ENCODE measurements around the gene HIVEP3.

Gene HIVEP3

DNA sequence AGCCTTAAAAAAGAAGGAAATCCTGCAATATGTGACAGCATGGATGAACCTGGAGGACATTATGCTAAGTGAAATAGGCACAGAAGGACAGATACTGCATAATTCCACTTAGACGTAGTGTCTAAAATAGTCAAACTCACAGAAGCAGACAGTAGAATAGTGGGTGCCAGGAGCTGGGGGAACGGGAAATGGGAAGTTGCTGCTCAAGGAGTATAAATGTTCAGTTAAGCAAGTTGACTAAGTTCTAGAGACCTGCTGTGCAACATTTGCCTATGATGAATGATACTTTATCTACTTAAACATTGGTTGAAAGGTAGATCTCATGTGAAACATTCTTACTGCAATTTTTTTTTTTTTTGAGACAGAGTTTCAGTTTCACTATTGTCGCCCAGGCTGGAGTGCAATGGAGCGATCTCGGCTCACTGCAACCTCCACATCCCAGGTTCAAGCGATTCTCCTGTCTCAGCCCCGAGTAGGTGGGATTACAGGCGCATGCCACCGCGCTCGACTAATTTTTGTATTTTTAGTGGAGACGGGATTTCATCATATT lies 197.8 kb downstream of the HIVEP3 start:
- Histone ChIP-seq H3K36me3 (ENCODE audit: insufficient read depth, low read length) (no peaks in the 10 kb centered on the region), H3K9me3 (ENCODE audit: low read length) (no peaks in the 10 kb centered on the region), H3K4me1 (ENCODE audit: insufficient read depth, low read length) (no peaks in the 10 kb centered on the region)

GRCh38 chr1:41719590-41719989 lies 199.1 kb downstream of the HIVEP3 start:
- no peaks in the 10 kb centered on the region for H3K36me3 ChIP-seq (ENCODE audit: insufficient read depth, low read length)
- H3K9me3 ChIP-seq (ENCODE audit: low read length) = no peaks in the 10 kb centered on the region
- no peaks in the 10 kb centered on the region for H3K27me3 ChIP-seq (ENCODE audit: insufficient read depth, low read length)
- no peaks in the 10 kb centered on the region for H3K4me1 ChIP-seq (ENCODE audit: insufficient read depth, low read length)
- H2AFZ ChIP-seq (ENCODE audit: low read depth, low read length) = no peak overlapping the region
- H3K4me3 ChIP-seq (ENCODE audit: low read length) = no peak overlapping the region

More for the DNA sequence above, 197.8 kb downstream of the HIVEP3 start:
- Histone ChIP-seq H3K27me3 (ENCODE audit: insufficient read depth, low read length) (no peaks in the 10 kb centered on the region), H2AFZ (ENCODE audit: low read depth, low read length) (no peak overlapping the region), H3K4me3 (ENCODE audit: low read length) (no peak overlapping the region)

GRCh38 chr1:41719128-41719527 lies 199.6 kb downstream of the HIVEP3 start:
- Histone ChIP-seq H3K27me3 (ENCODE audit: insufficient read depth, low read length) (no peaks in the 10 kb centered on the region), H3K36me3 (ENCODE audit: insufficient read depth, low read length) (no peaks in the 10 kb centered on the region), H3K4me3 (ENCODE audit: low read length) (no peak overlapping the region), H2AFZ (ENCODE audit: low read depth, low read length) (no peak overlapping the region), H3K9me3 (ENCODE audit: low read length) (no peaks in the 10 kb centered on the region), H3K4me1 (ENCODE audit: insufficient read depth, low read length) (no peaks in the 10 kb centered on the region)

GRCh38 chr1:41718497-41718896 lies 200.2 kb downstream of the HIVEP3 start:
- H3K9me3 ChIP-seq (ENCODE audit: low read length) = no peaks in the 10 kb centered on the region
- no peak overlapping the region for H3K4me3 ChIP-seq (ENCODE audit: low read length)
- H3K36me3 ChIP-seq (ENCODE audit: insufficient read depth, low read length) = no peaks in the 10 kb centered on the region
- H2AFZ ChIP-seq (ENCODE audit: low read depth, low read length) = no peak overlapping the region
- peaks cover 4% of the 10 kb centered on the region for H3K4me1 ChIP-seq (ENCODE audit: insufficient read depth, low read length)
- H3K27me3 ChIP-seq (ENCODE audit: insufficient read depth, low read length) = no peaks in the 10 kb centered on the region

- Histone ChIP-seq H3K9me3 (ENCODE audit: low read length) (no peaks in the 10 kb centered on the region), H3K4me1 (ENCODE audit: insufficient read depth, low read length) (peaks cover 4% of the 10 kb centered on the region), H3K27me3 (ENCODE audit: insufficient read depth, low read length) (peaks cover 3% of the 10 kb centered on the region), H2AFZ (ENCODE audit: low read depth, low read length) (no peak overlapping the region), H3K4me3 (ENCODE audit: low read length) (no peak overlapping the region), H3K36me3 (ENCODE audit: insufficient read depth, low read length) (no peaks in the 10 kb centered on the region)
These were observed 202.3 kb downstream of the HIVEP3 start for GRCh38 chr1:41716188-41717130.

DNA sequence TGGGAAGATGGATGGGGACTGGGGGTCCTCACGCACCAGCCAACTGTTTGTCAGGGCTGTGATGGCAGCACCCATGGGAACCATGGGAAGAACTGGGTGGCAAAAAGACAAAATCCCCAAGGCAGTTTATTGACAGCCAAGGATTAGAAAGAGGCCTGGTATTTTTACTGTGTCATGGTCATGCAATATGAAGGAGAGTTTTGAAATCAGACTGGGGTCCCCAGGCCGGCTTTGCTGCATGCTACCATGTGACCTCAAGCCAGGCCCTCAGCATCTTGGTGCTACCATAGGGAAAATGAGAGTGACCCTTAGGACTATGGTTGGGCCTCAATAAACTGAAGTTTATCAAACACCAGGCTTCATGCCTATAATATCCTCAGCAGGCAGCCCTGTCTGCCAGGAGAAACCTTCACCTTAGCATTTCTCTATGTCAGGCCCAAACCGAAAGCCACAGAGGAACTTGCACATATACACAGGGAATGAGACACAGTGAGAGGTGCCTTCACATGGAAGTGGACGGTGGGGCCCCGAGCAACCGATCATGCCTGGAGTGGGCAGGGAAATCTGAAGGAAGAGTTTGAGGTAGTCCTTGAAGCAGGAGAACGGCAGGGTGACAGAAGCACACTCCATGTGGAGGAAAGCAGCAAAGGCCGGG lies 203.2 kb downstream of the HIVEP3 start:
- Histone ChIP-seq H2AFZ (ENCODE audit: low read depth, low read length) (no peak overlapping the region), H3K4me1 (ENCODE audit: insufficient read depth, low read length) (peaks cover 4% of the 10 kb centered on the region), H3K4me3 (ENCODE audit: low read length) (no peak overlapping the region), H3K36me3 (ENCODE audit: insufficient read depth, low read length) (no peaks in the 10 kb centered on the region), H3K9me3 (ENCODE audit: low read length) (no peaks in the 10 kb centered on the region), H3K27me3 (ENCODE audit: insufficient read depth, low read length) (peaks cover 3% of the 10 kb centered on the region)

- H3K4me3 ChIP-seq (ENCODE audit: low read length) = no peak overlapping the region
- no peak overlapping the region for H2AFZ ChIP-seq (ENCODE audit: low read depth, low read length)
- H3K36me3 ChIP-seq (ENCODE audit: insufficient read depth, low read length) = no peaks in the 10 kb centered on the region
- H3K4me1 ChIP-seq (ENCODE audit: insufficient read depth, low read length) = peaks cover 4% of the 10 kb centered on the region
- no peaks in the 10 kb centered on the region for H3K9me3 ChIP-seq (ENCODE audit: low read length)
- H3K27me3 ChIP-seq (ENCODE audit: insufficient read depth, low read length) = peaks cover 3% of the 10 kb centered on the region
These were observed 203.9 kb downstream of the HIVEP3 start for GRCh38 chr1:41714638-41715389.

DNA sequence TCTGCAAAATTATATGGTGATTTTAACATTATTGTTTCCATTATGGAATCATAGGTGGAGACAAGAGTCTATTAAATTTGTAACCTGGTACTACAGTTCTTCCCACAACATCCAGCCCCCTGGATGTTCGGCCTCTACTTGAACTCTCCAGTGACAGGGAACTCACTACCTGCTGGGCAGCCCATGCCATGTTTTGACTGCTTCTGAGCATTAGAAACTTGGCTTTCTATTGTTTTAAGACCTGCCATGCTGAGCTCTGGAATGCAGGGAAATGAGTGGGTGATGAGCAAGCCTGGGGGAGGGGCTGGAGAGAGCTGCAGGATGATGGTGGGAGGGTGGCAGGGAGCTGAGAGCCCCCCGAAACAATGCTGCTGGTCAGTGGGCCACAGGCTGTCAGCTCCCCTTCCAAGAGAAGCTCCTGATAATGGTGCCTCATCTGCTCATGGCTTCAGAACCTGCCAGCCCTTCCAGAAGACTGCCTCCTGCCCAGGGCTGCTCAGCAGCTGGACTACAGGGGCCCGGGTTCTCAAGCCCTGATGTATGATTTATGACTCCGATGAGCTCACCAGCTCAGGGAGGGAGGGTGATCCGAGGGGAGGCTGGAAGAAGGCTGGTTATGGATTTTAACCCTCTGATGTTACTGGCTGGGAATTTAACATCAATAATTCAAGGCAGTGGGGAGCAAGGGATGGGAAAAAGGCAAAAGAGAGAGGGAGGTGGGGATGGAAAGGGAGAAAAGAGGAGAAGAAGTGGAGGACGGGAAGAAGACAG lies 205.0 kb downstream of the HIVEP3 start:
- H3K36me3 ChIP-seq (ENCODE audit: insufficient read depth, low read length) = no peaks in the 10 kb centered on the region
- H3K9me3 ChIP-seq (ENCODE audit: low read length) = no peaks in the 10 kb centered on the region
- no peak overlapping the region for H2AFZ ChIP-seq (ENCODE audit: low read depth, low read length)
- peaks cover 4% of the 10 kb centered on the region for H3K4me1 ChIP-seq (ENCODE audit: insufficient read depth, low read length)
- no peak overlapping the region for H3K4me3 ChIP-seq (ENCODE audit: low read length)
- peaks cover 3% of the 10 kb centered on the region for H3K27me3 ChIP-seq (ENCODE audit: insufficient read depth, low read length)

DNA sequence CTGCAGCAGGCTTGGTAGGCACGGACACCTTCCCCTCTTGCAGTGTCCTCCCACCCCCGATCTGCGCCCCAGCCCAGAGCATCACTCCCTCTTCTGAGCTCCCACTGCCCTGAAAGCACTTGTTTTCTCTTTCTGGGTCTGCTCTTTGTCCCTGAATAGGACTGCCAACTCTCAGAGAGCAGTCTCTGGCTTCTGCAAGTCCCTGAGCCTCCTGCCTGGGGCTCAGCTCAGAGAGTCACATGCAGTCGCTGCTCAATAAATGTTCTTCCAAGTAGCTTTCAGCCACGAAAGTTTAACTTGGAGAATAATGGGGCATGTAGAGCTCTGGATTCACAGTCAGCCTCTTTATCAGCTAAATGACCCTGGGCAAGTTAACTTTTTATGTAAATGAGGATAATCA lies 205.6 kb downstream of the HIVEP3 start:
- peaks cover 4% of the 10 kb centered on the region for H3K4me1 ChIP-seq (ENCODE audit: insufficient read depth, low read length)
- no peaks in the 10 kb centered on the region for H3K9me3 ChIP-seq (ENCODE audit: low read length)
- no peaks in the 10 kb centered on the region for H3K36me3 ChIP-seq (ENCODE audit: insufficient read depth, low read length)
- no peak overlapping the region for H3K4me3 ChIP-seq (ENCODE audit: low read length)
- H2AFZ ChIP-seq (ENCODE audit: low read depth, low read length) = no peak overlapping the region
- peaks cover 5% of the 10 kb centered on the region for H3K27me3 ChIP-seq (ENCODE audit: insufficient read depth, low read length)

- Histone ChIP-seq H3K27me3 (ENCODE audit: insufficient read depth, low read length) (peaks cover 6% of the 10 kb centered on the region), H3K36me3 (ENCODE audit: insufficient read depth, low read length) (no peaks in the 10 kb centered on the region), H3K4me3 (ENCODE audit: low read length) (no peak overlapping the region), H3K4me1 (ENCODE audit: insufficient read depth, low read length) (peaks cover 4% of the 10 kb centered on the region), H2AFZ (ENCODE audit: low read depth, low read length) (no peak overlapping the region), H3K9me3 (ENCODE audit: low read length) (no peaks in the 10 kb centered on the region)
These were observed 206.0 kb downstream of the HIVEP3 start for GRCh38 chr1:41712695-41713094.

DNA sequence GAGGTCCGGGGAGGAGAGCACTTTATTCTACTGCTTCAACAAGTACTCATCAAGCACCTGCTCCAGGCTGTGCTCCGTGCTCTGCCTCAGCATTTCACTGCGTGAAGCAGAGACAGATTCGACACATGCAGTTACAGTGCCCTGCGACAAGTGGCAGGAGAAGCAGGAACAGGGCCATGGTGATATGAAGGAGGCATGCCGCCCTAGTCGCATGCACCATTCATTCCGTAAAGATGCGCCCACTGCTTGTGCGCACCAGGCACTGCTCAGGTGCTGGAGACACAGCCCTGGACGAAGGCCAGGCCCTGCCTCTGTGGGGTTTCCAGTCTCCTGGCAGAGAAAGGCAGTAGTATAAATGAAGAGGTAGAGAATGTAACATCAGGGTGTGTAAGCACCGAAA lies 206.6 kb downstream of the HIVEP3 start:
- Histone ChIP-seq H2AFZ (ENCODE audit: low read depth, low read length) (no peak overlapping the region), H3K4me3 (ENCODE audit: low read length) (no peak overlapping the region), H3K27me3 (ENCODE audit: insufficient read depth, low read length) (peaks cover 6% of the 10 kb centered on the region), H3K36me3 (ENCODE audit: insufficient read depth, low read length) (no peaks in the 10 kb centered on the region), H3K4me1 (ENCODE audit: insufficient read depth, low read length) (peaks cover 4% of the 10 kb centered on the region), H3K9me3 (ENCODE audit: low read length) (no peaks in the 10 kb centered on the region)

DNA sequence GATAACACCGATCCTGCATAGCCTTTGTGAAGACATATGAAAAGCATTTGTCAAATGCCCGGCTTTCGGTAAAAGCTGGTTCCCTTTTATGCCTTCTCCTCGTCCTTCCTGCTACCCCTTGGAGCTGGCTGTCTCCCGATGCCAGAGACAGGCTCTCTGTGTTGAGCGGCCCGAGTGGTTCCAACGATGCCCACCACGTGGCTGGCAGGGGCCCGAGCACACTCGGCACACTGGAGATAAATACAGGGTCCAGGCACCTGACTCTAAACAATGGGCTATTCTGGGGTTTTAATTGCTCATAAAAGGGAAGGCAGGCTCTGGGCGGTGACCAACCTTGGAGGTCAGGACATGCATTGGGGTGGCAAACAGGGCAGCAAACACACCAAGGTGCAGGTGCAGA lies 207.1 kb downstream of the HIVEP3 start:
- H3K9me3 ChIP-seq (ENCODE audit: low read length) = no peaks in the 10 kb centered on the region
- no peaks in the 10 kb centered on the region for H3K36me3 ChIP-seq (ENCODE audit: insufficient read depth, low read length)
- H3K4me1 ChIP-seq (ENCODE audit: insufficient read depth, low read length) = peaks cover 4% of the 10 kb centered on the region
- H3K27me3 ChIP-seq (ENCODE audit: insufficient read depth, low read length) = peaks cover 6% of the 10 kb centered on the region
- no peak overlapping the region for H3K4me3 ChIP-seq (ENCODE audit: low read length)
- no peak overlapping the region for H2AFZ ChIP-seq (ENCODE audit: low read depth, low read length)
